HG02678 (cell line): ENCODE results near the gene WDR72.
"Not testable (repeated sequence)": the region's sequence is repeated elsewhere in the genome, so short reads cannot be mapped to it uniquely, and the experiment has no call there.

ENCODE experiments used
- ATAC-seq: cut with Tn5 transposase; IDR thresholded peaks from one replicate; pipeline ENCODE4 v1.9.1; 2021; ENCODE audit warnings: mild to moderate bottlenecking, moderate library complexity; ENCODE audit not compliant: unreplicated experiment

The WDR72 gene

GRCh38 chr15:53710906-53711305 is 48.6 kb downstream of the WDR72 start:
- no peak for ATAC-seq

- no peak for ATAC-seq
These were observed 49.6 kb downstream of the WDR72 start for GRCh38 chr15:53709821-53710220.

GRCh38 chr15:53695365-53695764 is 64.1 kb downstream of the WDR72 start:
- ATAC-seq: no peak

GRCh38 chr15:53694476-53694874 is 65.0 kb downstream of the WDR72 start:
- ATAC-seq: no peak

- no peak for ATAC-seq
These were observed 65.6 kb downstream of the WDR72 start for GRCh38 chr15:53693729-53694475.

GRCh38 chr15:53684162-53684561 is 75.3 kb downstream of the WDR72 start:
- not testable (repeated sequence) for ATAC-seq

- no peak for ATAC-seq
These were observed 78.4 kb downstream of the WDR72 start for GRCh38 chr15:53681056-53681455.

GRCh38 chr15:53675832-53676231 is 83.6 kb downstream of the WDR72 start:
- ATAC-seq: no peak

GRCh38 chr15:53671545-53671944 is 87.9 kb downstream of the WDR72 start:
- no peak for ATAC-seq

- no peak for ATAC-seq
These were observed 88.8 kb downstream of the WDR72 start for GRCh38 chr15:53670701-53671100.

- ATAC-seq: no peak
These were observed 93.5 kb downstream of the WDR72 start for GRCh38 chr15:53665930-53666329.

GRCh38 chr15:53658827-53659555 is 100.5 kb downstream of the WDR72 start:
- no peak for ATAC-seq

GRCh38 chr15:53658255-53658654 is 101.2 kb downstream of the WDR72 start:
- no peak for ATAC-seq

- no peak for ATAC-seq
These were observed 110.5 kb downstream of the WDR72 start for GRCh38 chr15:53648934-53649333.

- ATAC-seq: no peak
These were observed 114.8 kb downstream of the WDR72 start for GRCh38 chr15:53644660-53645059.

- ATAC-seq: no peak
These were observed 124.9 kb downstream of the WDR72 start for GRCh38 chr15:53634517-53635106.

- no peak for ATAC-seq
These were observed 132.2 kb downstream of the WDR72 start for GRCh38 chr15:53627279-53627678.

- no peak for ATAC-seq
These were observed 133.3 kb downstream of the WDR72 start for GRCh38 chr15:53625962-53626845.

- no peak for ATAC-seq
These were observed 134.2 kb downstream of the WDR72 start for GRCh38 chr15:53625260-53625659.

GRCh38 chr15:53618461-53618860 is 141.0 kb downstream of the WDR72 start:
- no peak for ATAC-seq
